ENCODE data around the gene CACNB2. TPM values are rescaled to one million over a fixed set of nuclear protein-coding genes. Genes with fewer than 3 reads are reported as not detected.

Gene CACNB2
- total RNA-seq, 4 donors from 2014 or later, result 60.3 to 158 (median 89.1) TPM

DNA sequence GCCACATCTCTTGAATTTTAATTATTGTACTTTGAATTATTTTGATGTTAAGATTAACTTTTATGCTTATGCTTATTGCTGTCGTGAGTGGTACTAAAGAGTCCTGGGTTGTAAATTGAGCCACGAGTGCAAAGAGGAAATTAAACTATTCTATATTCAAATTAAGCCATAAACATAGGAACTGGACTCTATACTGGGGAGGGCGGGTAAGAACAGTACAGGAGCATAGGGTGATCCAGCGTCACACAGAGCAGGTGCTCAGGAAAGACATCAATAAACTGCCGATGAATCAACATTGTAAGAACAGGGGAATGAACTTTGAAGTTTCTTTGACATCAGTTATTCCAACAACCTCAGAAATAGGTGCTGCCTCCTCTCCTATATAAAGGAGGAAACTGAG lies 219.6 kb downstream of the CACNB2 start:
- H3K27me3 ChIP-seq, result no peaks in the 10 kb centered on the region
- H3K36me3 ChIP-seq, result no peaks in the 10 kb centered on the region
- no peak overlapping the region for H3K4me3 ChIP-seq
- ATAC-seq, result no peak
- peaks cover 0 to 40% (median 0%) of the 10 kb centered on the region in 3 donors for H3K4me1 ChIP-seq
- WGBS, 2 donors (ENCODE audit: low coverage in 1 of 2), result 83% methylated on average over 5 of the region's 5 CpGs; no CpG with 5 or more reads in 1 of the 2 donors
- no peak overlapping the region for H3K27ac ChIP-seq
- TF ChIP-seq EP300 (IDR thresholded peaks at IDR 0.05) (no peak), POLR2A (IDR thresholded peaks at IDR 0.05) (no peak), CTCF (IDR thresholded peaks at IDR 0.05) (no peak), POLR2AphosphoS5 (IDR thresholded peaks at IDR 0.05) (no peak)
- H3K9me3 ChIP-seq, result no peaks in the 10 kb centered on the region

DNA sequence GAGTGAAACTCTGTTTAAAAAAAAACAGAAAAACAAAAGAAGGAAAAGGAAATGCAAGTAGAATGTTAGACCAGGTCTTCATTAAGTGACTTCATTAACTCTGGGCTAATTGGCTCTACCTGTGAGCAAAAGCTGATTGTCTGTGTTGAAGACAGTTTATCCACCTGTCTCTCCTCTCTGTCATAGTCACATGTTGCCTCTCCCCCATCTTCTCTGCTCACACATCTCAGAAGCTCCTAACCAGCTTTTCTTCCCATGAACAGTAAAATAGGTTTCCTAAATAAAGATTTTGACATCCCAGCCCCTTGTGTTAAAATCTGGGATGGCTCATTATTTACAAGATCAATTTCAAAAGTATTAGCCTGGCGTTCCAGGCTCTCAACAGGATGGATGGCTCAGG lies 222.7 kb downstream of the CACNB2 start:
- H3K27me3 ChIP-seq, result no peaks in the 10 kb centered on the region
- ATAC-seq, result no peak
- H3K4me3 ChIP-seq, result no peak overlapping the region
- no peaks in the 10 kb centered on the region for H3K9me3 ChIP-seq
- peaks cover 0 to 63% (median 4%) of the 10 kb centered on the region in 3 donors for H3K4me1 ChIP-seq
- 100% methylated on average over 1 of the region's 1 CpG; no CpG with 5 or more reads in 1 of the 2 donors for WGBS, 2 donors (ENCODE audit: low coverage in 1 of 2)
- no peak for TF ChIP-seq POLR2A (IDR thresholded peaks at IDR 0.05)
- H3K27ac ChIP-seq, result peak overlapping the region in 2 of 4 donors; percentile 7 to 43
- no peaks in the 10 kb centered on the region for H3K36me3 ChIP-seq

- H3K36me3 ChIP-seq, result no peaks in the 10 kb centered on the region
- H3K9me3 ChIP-seq, result no peaks in the 10 kb centered on the region
- no peak overlapping the region for H3K4me3 ChIP-seq
- peaks cover 0 to 65% (median 4%) of the 10 kb centered on the region in 3 donors for H3K4me1 ChIP-seq
- ATAC-seq, result no peak
- H3K27ac ChIP-seq, result peak overlapping the region in 3 of 4 donors; percentile 18 to 52 (median 33)
- no peaks in the 10 kb centered on the region for H3K27me3 ChIP-seq
- TF ChIP-seq CTCF (IDR thresholded peaks at IDR 0.05), result no peak
- TF ChIP-seq POLR2A (IDR thresholded peaks at IDR 0.05), result no peak
- TF ChIP-seq POLR2AphosphoS5 (IDR thresholded peaks at IDR 0.05), result no peak
- no peak for TF ChIP-seq EP300 (IDR thresholded peaks at IDR 0.05)
- WGBS, 2 donors (ENCODE audit: low coverage in 1 of 2), result 35 to 39% methylated on average over 4 of the region's 4 CpGs
Observed at GRCh38 chr10:18364987-18365775, 225.0 kb downstream of the CACNB2 start.

- no peaks in the 10 kb centered on the region for H3K36me3 ChIP-seq
- no peaks in the 10 kb centered on the region for H3K27me3 ChIP-seq
- peaks cover 0 to 68% (median 4%) of the 10 kb centered on the region in 3 donors for H3K4me1 ChIP-seq
- TF ChIP-seq EP300 (IDR thresholded peaks at IDR 0.05), result no peak
- TF ChIP-seq POLR2A (IDR thresholded peaks at IDR 0.05), result no peak
- TF ChIP-seq CTCF (IDR thresholded peaks at IDR 0.05), result no peak
- no peak for TF ChIP-seq POLR2AphosphoS5 (IDR thresholded peaks at IDR 0.05)
- 18 to 60% methylated on average over 5 of the region's 5 CpGs for WGBS, 2 donors (ENCODE audit: low coverage in 1 of 2)
- H3K4me3 ChIP-seq, result no peak overlapping the region
- H3K9me3 ChIP-seq, result no peaks in the 10 kb centered on the region
- peak overlapping the region in 3 of 4 donors; percentile 44 to 66 (median 50) for H3K27ac ChIP-seq
- ATAC-seq, result no peak
Observed at GRCh38 chr10:18367840-18368239, 227.6 kb downstream of the CACNB2 start.

- ATAC-seq, result no peak
- Histone ChIP-seq H3K4me1 (peaks cover 0 to 68% (median 4%) of the 10 kb centered on the region in 3 donors), H3K9me3 (no peaks in the 10 kb centered on the region), H3K36me3 (no peaks in the 10 kb centered on the region), H3K27ac (peak overlapping the region in 3 of 4 donors; percentile 44 to 66 (median 50)), H3K4me3 (no peak overlapping the region), H3K27me3 (no peaks in the 10 kb centered on the region)
- 28 to 38% methylated on average over 3 of the region's 3 CpGs for WGBS, 2 donors (ENCODE audit: low coverage in 1 of 2)
- no peak for TF ChIP-seq EP300 (IDR thresholded peaks at IDR 0.05)
- TF ChIP-seq POLR2AphosphoS5 (IDR thresholded peaks at IDR 0.05), result no peak
- no peak for TF ChIP-seq POLR2A (IDR thresholded peaks at IDR 0.05)
- no peak for TF ChIP-seq CTCF (IDR thresholded peaks at IDR 0.05)
Observed at GRCh38 chr10:18368273-18368672, 228.0 kb downstream of the CACNB2 start.

Measured in gastroesophageal sphincter (tissue), 4 donors.